PC-9 (cell line): ENCODE results near the gene RPL29.

Experiments
- CTCF ChIP-seq: fragments of 200-600 bp; sonication (generic); conservative IDR thresholded peaks from 2 replicates; pipeline ENCODE4 v1.6.1; 2017; ENCODE audit warnings: mixed run types, antibody characterized with exemption, mild to moderate bottlenecking, moderate library complexity
- EZH2 ChIP-seq: fragments of 200-600 bp; sonication (generic); IDR thresholded peaks from 2 replicates; pipeline ENCODE4 v1.8.0; 2017; ENCODE audit warnings: antibody characterized with exemption, low read depth

DNA sequence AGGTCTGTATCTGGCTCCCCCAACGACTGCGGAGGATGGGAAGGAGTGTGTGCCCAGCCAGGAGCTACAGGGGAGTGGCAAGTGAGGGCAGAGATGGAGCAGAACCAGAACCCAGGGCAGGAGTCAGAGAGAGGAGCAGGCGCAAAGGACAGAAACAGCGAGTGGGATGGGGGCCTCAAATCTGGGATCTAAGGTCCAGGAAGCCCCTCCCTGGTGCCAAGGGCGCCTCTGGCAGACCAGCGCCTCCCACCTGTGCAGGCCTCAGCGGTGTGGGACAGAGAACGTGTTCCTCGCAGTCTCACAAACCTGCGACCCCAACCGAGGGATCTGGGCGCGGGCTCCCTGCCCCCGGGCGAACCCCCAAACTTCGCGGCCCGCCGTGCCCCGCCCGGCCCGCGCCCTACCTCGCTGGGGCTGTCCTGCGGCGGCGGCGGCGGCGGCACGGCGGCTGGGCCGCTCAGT lies 28.7 kb downstream of the RPL29 start:
- TF ChIP-seq CTCF (no peak), EZH2 (no peak)
